GM12801 (cell line): ENCODE data around the gene C11orf68.

ENCODE experiments used
- TF ChIP-seq, protein P1 (sequence below): IDR thresholded peaks from one replicate; pipeline ENCODE4 v1.5.1; 2011; ENCODE audit warnings: control low read depth; ENCODE audit not compliant: insufficient read length; ENCODE audit errors: extremely low read depth

Gene C11orf68

DNA sequence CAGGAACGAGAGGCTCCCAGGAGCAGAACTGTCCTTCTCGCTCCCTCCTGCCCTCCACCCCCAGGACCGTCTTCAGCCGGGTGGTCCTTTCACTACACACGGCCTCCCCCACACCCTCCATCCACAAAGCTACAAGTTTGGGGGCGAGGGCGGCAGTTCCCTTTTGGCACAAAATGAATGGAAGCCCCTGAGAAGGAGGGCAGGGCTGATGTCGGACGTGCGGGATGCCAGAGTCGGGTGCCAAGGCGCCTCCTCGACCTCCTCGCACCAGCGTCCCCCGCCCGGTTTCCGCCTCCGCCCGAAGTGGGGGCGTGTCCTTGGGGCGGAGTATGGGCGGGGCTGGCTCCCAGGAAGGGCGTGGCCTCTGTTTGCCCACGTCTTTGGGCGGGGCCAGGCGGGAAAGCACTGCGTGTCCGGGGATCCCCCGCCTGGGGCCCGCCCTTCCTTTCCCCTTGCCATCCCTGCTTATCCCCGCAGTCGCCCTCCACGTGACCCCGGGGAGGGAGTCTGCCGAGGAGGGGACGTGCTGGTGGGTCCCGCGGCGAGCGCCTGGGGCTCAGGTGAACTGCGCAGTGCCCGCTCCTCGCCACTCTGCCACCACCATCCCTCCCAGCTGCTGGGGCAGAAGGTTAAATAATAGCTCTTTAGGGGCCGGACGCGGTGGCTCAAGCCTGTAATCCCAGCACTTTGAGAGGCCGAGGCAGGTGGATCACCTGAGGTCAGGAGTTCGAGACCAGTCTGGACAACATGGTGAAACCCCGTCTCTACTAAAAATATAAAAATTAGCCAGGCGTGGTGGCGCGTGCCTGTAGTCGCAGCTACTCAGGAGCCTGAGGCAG lies 45.3 kb downstream of the C11orf68 start:
- TF ChIP-seq, protein P1, sequence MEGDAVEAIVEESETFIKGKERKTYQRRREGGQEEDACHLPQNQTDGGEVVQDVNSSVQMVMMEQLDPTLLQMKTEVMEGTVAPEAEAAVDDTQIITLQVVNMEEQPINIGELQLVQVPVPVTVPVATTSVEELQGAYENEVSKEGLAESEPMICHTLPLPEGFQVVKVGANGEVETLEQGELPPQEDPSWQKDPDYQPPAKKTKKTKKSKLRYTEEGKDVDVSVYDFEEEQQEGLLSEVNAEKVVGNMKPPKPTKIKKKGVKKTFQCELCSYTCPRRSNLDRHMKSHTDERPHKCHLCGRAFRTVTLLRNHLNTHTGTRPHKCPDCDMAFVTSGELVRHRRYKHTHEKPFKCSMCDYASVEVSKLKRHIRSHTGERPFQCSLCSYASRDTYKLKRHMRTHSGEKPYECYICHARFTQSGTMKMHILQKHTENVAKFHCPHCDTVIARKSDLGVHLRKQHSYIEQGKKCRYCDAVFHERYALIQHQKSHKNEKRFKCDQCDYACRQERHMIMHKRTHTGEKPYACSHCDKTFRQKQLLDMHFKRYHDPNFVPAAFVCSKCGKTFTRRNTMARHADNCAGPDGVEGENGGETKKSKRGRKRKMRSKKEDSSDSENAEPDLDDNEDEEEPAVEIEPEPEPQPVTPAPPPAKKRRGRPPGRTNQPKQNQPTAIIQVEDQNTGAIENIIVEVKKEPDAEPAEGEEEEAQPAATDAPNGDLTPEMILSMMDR = no peak

DNA sequence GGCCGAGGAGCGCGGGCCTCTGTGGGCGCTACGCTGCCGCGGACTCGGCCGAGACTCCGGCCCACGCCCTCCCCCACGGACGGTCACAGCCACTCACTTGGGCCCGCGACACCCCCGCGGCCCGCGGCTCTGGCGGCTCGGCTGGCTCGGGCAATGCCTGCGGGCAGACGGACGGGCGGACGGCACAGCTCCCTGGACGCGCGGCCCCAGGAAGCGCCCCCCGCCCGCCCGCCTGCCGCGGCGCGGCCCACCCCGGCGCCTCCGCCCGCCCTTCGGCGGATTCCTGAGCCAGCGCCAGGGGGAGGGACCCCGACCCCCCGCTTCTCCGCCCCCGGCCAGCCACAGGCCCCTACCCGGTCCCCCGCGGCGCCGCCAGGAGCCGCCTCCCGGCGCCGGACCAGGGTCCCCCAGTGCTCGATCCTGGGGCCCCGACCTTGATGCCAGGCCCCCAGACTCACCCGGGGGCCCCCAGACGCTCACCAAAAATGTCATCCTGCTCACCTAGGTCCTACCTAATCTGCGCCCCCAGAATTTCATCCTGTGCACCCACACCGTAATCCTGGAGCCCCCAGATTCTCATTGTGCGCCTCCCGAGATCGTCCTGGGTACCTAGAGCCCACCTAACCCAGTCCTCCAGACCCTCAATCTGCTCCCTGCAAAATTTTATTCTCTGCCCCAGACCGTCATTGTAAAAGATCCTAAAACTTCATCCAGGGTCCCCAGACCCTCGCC lies 46.1 kb downstream of the C11orf68 start, which contains the start of gene EFEMP2:
Gene EFEMP2, minus strand, starts transcription at position 215 of the 732 bp plus-strand sequence. CDS start 446 bp downstream, outside the sequence.
- TF ChIP-seq, protein P1 = no peak

DNA sequence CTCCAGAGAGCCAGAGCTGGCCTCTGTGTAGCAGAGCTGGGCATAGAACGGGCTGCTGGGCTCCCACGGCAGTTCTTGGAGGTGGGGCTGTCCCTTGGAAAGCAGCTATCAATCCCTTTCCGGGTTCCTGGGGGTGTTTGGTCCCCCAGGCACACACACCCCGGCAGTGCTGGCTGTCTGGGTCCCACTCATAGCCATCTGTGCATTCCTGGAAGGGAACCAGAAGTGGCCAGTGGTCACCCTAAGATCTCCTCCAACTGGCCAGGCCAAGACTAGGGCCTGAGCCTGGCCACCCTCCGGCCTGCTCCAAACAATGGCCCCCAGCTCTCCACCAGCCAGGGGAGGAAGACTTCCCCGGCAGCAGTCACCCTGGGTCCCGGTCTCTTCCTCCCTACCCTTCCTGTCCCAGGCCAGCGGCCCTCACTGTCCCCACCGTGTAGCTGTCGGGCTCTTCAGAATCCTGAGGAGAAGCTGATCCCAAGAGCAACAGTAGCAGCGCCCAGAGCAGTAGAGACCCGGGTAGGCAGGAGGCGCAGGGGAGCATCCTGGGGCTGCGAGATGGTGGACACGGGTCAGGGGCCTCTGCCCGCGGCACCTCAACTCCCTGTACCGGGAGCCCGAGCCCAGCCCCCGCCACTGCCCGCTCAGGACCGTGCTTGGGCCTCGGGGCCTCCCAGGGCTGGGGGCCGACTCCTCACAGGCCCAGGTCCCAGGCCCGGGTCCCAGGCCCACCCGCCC lies 46.9 kb downstream of the C11orf68 start:
- TF ChIP-seq, protein P1 = no peak

DNA sequence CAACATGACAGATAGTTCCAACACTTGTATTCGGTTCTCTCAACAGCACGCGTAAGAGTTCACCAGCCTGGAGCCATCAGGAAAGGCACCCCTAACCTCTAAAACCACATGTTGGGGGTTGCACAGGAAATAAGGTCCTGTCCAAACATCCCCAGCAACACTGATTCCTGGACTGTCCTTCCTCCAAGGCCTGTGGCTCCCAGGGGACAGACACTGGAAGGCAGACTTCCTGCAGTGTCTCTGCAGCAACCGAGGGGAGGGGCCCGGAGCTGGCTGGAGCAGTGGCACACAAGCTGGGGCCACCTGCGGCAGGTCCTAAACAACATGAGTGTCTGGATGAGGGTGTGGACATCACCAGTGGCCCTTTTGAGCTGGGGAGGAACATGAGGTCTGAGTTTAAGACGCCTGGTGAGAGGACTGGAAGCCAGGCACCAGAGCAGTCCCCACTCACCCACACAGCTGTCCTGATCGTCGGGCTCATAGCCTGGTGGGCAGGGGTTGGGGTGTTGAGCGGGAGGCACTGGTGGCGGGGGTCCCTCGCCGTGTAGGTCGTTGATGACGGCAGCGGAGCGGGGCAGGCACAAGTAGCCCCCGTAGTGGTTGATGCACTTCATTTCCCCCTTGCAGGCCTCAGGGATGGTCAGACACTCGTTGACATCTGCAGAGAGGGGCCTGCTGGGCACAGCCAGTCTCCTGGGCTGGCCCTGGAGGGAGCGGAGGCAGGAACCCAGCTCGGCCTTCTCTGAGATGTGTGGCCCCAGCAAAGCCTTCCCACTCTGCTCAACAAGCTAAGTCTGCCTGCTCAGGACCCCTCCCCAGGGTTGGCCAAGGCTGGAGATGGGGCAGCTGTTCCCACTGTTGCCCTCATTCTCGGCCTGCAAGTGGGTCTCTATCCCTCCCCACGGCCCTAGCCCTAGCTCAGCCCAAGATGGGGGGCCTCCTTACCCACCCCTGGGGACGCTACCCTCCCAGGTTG lies 47.9 kb downstream of the C11orf68 start:
- TF ChIP-seq, protein P1 = no peak

DNA sequence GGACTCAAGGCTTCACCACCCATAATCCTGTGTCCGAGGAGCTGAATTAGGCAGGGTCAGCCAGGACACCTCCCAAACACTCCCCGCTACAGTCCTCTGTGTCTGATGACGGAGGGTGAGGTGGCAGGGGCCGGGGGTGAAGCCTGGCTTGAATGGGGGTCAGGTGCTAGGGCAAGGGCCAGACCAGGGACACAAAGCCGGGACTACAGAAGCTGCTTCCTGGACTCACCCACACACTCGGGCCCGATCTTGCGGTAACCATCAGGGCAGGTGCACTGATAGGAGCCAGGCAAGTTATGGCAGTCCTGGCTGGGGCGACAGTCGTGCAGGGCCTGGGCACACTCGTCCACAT lies 48.6 kb downstream of the C11orf68 start:
- TF ChIP-seq, protein P1 = no peak

DNA sequence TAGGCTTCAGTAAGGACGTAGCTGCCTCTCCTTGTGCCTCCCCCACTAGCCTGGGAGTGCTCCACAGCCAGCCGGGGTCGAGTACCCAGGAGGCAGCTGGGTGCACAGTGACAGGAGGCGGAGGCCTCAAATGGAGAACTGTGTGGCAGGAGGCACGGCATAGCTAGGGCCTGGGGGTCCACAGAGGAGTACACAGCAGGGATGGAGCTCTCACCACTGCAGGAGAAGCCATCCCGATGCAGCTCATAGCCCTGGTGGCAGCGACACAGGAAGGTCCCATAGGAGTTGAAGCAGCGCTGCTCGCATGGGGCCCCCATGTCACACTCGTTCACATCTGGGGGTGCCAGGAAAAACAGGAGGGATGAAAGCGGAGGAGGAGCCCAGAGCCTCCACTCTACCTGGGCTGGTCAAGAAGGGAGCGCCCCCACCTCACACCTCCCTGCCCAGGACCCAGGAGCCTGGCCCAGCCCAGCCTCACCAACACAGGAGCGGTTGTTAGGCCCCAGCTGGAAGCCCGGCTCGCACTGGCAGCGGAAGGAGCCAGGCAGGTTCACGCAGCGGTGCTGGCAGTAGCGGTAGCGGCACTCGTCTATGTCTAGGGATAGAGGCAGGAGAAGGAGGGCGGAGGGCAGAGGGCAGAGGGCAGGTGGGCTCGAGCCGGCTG lies 49.1 kb downstream of the C11orf68 start:
- TF ChIP-seq, protein P1 = no peak
